NCI-H748 (cell line): ENCODE results near the gene REC114.
"Not testable (repeated sequence)": the region's sequence is repeated elsewhere in the genome, so short reads cannot be mapped to it uniquely, and the experiment has no call there.

Source experiments
- DNase-seq: peaks from one replicate; lab custom pipeline; 2025; ENCODE audit not compliant: unreplicated experiment; lab: John Stamatoyannopoulos, UW

Gene REC114

DNA sequence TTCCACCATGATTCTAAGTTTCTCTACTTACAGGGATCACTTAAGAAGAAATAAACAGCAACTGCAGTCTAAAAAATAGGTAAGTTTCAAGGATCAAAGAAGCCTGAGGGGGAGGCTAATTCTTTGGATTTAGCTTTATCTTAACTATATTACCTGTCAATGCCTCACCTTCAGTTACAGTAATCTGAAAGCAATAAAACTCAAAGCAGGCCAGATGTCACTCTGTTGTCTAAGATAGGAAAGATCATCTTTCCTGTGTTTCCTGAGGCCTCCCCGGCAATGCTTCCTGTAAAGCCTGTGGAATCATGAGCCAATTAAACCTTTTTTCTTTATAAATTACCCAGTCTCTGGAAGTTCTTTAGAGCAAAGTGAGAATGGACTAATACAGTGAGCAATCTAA lies 130.1 kb downstream of the REC114 start:
- no peak for DNase-seq

DNA sequence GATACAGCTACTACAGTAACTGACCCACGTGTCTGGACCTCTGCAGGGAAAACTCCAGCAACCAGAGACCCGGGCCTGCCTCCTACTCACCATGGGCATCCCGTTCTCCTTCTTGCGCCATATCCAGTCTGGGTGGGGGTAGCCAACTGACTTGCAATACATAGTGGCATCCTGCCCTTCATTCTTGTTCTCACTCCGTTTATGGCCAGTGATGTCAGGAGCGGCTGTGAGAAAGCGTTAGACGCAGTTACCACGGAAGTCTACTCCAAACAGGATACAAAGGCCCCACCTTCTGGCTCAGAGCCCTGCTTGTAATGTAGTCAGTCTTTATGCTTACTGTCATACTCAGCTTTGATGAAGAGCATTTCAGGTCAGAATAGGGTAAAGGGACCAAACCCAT lies 130.6 kb downstream of the REC114 start:
- peak; percentile 5 for DNase-seq

DNA sequence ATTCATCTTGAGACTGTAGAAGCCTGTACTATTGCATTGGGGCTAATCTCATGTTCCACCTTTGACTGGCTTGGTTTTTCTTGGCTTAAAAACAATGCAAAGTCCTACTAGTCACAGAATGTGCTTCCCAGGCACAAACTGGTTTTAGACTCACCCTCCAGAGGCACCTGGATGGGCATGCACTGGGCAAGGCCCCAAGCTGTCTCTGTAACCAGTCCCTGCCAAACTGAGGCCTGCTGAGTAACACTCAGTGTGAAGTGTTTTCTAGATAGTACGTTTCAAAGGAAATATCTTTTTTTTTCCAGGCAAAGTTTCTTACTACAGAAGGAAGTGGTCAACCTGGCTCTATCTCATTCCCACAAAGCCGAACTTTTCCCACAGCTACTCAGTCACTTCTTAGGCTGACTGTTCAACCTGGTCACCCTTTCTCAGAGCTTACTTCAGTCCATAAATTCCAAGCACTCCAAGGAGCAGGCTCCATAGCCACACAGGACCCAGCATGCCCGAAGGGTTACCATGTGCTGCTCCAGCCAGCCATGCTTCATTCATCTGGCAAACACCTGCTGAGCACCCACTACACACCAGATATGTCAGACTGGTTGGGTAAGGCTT lies 132.8 kb downstream of the REC114 start:
- DNase-seq, result no peak

DNA sequence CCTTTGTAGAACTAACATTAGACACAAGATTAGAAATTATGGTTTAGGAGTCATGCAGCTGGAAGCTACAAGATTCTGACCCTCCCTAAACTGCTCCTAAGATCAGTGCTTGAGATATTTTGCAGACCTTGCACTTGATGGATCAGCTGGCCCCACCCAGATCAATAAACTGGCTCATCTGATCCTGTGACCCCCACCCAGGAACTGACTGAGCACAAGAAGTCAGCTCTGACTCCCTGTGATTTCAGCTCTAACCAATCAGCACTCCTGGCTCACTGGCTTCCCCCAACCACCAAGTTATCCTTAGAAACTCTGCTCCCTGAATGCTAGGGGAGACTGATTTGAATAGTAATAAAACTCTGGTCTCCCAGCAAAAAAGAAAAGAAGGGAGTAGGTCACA lies 134.6 kb downstream of the REC114 start:
- not testable (repeated sequence) for DNase-seq

DNA sequence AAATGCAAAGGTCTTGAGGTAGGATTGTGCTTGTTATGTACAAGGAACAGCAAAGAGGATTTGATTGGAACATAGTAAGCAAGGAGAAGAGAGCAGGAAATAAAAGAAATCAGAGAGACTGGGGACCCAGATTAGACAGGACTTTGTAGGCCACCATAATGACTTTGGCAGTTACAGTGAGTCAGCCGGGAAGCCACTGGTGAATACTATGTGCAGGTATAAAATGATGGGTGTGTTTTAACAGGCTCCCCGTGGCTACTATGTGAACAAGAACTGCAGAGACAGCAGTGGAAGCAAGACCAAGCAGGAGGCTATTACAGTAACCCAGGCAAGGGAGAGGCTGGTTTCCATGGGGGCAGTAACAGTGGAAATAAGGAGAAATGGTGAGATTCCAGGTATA lies 135.1 kb downstream of the REC114 start:
- no peak for DNase-seq

DNA sequence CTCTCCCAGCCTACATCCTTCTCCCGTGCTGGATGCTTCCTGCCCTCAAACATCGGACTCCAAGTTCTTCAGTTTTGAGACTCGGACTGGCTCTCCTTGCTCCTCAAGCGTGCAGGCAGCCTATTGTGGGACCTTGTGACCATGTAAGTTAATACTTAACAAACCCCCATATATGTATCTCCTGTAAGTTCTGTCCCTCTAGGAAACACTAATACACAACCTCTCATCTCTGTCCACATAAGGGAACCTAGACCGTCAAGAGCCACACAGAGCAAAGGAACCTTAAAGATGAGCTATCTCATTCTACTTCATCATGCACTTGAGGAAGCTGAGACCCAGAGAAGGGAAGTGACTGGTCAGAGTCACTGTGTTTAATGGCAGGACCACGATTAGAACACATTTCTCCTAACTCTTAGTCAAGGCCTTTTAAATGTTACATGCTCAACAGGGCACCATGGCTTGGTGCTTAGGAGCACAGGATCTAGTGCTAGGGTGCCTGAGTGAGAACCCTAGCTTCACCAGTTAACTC lies 140.0 kb downstream of the REC114 start:
- no peak for DNase-seq

DNA sequence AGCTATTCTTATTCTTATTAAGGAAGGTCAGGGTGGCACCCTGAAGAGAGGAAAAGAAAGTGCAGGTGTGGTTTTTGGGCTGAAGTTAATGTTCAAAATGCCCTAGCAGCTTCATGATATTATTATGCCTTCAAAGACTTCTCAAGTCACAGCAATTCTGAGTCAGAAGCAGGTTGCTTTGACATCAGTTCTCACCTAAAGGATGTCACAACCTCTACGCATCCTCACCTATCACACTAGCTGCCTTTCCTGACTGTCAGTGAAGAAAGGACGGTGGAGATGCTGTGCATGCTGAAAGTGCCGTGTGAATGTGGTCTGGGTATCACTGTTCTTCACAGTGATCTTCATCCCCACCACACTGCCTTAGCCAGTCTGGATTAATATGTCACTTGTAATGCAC lies 140.6 kb downstream of the REC114 start:
- no peak for DNase-seq

DNA sequence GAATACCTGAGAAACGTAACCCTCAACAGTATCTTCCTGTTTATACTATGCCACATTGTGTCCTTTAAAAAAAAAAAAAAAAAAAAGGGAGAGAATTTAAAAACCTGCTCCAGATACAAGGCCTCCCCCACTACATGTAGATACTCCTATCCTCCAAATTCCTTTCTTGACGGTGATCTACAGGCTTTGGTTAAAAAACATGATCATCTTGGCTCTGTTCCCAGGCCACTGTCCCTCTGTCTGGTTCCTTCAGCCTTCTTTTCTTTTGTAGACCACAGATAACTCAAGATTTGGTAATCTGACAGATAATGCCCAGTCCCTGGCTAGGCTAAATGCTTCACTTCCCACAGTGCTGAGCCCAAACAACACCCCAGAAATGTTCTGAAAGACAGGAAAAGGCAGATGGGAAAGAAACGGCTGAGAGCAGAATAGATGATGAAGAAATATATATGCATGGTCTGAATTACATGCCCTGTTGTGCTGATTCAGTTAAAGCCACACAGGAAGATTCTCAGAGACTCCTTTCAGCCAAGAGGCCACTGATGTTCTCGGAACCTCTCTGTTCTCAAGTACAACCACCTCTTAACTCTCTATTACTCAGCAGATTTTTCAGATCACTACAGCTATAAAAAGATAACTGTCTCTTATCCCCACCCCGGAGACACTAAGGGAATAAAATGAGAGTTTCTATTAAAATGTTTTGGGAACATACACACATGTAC lies 141.9 kb downstream of the REC114 start:
- DNase-seq, result no peak

DNA sequence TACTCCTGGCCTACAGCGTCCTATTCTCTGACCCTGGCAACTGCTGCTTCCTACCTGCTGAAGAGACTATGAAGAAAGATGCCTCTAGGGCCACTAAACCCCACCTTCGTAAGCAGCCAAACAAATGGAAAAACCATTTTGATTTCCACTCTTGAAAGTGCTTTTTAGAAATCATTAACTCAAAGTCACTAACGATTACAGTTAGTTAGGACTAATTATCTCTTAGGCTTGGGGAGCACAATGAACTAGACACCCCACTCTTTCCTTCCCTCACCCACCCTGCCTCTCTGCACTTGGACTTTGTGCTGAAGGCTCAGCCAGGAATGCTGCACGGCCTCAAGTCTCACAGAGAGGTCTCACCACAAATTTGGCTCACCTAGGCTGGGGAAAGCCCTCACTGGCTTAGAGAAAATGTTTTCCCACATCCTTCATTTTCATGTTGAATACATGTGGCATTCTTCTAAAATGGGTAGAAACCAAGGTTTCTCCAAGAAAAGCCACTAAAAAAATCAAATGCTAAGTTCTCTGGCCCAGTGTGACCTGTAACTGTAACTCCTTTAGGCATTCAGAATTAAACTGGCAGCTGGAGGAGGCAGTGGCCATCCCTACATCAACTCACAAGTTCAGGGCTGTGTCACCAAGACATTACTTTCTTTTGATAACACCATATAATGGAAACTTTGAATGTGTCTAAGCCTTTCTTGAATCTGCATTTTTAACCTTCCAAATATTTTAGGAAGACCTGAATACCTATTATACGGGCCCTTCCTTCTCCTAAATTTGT lies 143.1 kb downstream of the REC114 start:
- DNase-seq, result no peak

DNA sequence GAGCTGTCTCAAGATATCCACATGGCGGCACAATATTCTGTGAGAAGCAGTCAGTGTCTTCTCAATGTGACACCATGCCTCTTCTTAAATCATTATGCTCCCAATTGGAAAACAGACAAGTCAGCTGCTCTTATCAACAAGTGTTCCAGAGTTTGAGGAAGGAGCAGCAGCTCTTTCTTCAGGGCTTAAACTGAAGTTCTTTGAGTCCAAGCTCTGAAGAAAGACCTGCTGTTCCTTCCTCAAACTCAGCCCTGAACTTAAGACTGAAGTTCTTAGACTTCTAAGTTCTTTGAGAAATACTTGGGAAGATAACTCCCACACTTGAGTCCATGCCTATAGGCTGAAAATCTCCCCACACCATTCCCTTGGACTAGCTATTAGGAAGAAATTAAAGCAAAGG lies 146.8 kb downstream of the REC114 start:
- no peak for DNase-seq

DNA sequence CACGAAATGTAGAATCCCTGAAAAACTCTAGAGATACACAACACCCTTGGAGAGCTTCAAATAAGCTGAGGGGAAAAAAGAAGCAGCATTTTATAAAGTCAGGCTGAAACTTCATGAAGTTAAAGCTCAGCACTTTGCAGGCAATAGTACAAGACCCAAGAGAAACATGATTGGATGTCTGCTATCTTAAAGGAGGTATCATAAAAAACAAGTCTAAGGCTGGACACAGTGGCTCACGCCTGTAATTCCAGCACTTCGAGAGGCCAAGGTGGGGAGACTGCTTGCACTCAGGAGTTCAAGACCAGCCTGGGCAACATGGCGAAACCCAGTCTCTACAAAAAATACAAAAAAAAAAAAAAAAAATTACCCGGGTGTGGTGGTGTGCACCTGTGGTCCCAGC lies 147.3 kb downstream of the REC114 start:
- no peak for DNase-seq

DNA sequence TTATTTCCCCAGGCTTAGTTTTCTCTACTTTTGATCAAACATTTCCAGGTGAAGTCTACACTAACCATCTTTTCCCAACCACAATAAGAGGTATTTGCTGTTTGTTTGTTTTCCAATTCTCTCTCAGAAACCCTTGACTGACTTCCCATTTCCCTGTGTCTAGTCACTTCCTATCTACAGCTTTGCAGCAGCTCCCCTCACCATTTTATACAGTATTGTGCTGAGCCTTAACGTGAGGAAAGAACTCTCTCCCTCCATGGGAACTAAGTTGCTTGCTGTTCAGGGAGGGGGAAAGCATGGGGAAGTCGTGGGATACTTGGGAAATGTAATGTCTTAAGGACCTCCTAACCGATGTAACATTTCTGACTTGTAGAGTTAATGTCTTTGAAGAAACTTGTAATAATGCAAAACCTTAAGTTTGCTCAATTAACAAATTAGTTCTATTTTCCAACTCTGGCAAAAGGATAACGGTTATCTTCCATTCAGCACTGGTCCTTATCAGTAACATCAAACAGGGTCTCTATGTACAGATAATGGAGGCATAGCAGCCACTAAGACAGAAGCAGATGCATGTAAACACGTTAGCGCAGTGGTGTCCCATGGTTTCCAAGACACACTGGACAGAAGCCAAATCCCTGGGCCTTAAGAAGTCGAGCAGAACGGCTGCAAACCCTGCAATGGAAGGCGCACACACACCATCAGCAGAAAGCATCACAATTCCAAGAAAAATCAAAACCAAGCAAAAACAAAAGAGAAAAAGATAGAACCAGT lies 150.5 kb downstream of the REC114 start:
- peak; percentile 43 for DNase-seq

DNA sequence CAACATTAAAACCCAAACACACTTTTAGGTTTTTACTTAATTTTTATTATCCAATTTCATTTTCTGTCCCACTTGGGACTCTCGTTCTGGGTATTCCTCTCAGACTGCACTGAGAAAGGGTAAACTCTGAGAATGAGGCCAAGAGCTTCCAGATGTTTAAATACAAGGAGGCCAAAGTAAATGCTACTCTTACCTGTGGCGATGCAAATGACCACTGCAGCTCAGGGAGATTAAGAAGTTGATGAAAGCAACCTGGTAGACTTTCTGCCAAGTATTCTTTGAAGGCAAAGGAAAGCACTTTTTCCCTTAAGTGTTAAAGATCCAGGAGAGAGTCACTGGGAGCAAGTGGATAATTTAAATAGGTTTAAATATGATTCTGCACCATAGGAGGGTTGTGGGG lies 151.1 kb downstream of the REC114 start:
- no peak for DNase-seq

DNA sequence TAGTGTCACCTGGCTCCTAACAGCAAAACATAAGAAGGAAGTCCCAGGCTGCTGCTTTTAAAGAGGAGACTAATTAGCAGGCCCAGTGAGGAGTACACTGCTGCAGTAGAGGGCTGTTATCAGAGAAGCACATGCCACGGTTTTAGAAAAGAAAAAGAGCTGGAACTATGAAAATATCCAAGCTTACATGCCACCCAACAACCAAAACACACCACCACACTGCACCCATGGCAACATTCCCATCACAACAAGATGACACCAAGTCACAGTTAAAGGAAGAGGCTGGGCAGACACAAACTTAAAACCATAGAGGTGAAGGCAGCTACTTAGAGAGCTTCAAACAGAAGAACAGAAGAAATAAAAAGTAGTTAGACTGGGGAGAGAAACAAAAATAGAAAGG lies 153.2 kb downstream of the REC114 start:
- DNase-seq, result no peak

DNA sequence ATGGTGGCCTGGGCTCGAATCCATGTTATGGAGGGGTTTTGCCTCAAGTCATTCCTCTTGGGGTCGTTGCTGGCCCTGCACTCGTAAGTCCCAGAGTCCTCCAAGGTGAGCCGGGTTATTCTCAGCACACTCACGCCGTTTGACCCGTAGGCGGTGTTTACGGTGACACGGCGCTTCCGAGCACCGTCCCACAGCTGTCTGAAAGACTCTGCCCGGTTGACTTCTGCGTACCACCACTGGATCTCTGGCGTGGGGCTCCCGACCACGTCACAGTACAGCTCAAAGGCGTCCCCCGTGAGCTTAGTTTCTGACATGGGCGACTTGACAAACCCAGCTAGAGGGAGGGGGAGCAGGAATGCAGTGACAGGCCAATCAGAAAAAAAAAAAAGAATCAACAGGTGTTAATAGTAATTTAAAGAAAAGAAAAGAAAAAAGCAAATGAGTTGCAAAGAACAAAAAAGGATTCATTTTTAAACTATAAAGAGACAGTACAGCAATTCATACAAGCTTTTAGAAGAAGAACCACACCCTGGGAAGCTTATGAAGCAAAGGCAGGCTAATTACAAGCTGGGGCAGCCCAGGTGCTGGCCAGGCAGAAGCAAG lies 154.2 kb downstream of the REC114 start:
- no peak for DNase-seq

DNA sequence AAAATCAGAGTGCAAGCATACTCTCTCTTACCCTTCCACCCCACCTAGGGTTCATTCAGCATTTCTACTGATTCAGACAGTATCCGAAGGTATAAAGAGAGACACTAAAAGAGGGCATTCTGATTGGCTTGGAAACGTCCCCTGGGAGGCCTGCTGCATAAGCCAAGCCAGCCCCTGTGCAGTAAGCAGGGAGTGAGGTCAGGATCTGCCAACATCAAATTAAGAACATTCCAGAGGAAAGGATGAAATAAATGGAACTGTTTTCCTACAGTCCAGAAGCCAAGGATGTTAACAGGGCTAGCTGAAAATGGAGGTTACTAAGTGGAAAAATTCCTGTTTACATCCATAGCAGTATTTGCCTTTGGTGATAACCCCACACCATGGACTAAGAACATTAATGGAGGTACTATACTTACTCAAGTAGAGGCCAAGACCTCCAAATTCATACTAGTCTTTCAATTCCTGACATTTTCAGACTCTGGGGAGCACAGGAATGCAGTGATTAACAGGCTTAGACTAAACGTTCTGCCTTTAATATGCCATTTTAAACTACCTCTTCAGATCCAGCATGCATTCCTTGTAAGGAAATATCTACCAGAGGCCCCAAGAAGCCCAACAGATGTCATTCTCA lies 155.7 kb downstream of the REC114 start:
- no peak for DNase-seq

DNA sequence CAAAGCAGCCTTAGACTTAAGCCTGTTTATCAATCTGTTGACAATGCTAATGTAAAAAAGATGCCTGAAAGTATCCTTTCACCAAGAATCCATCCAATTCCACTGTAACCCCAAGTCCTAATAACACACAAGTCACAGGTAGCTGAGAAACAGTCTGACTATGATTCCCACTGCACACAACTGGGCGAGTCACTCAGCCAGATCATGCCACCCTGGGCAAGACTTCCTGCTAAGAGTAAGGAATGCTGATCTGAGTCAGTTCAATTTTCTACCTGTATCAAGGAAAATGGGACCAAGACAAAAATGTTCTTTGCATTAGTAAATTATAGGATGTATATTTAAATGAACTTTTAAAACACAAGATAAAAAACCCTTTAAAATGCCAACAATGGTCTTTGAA lies 157.0 kb downstream of the REC114 start:
- DNase-seq, result no peak

DNA sequence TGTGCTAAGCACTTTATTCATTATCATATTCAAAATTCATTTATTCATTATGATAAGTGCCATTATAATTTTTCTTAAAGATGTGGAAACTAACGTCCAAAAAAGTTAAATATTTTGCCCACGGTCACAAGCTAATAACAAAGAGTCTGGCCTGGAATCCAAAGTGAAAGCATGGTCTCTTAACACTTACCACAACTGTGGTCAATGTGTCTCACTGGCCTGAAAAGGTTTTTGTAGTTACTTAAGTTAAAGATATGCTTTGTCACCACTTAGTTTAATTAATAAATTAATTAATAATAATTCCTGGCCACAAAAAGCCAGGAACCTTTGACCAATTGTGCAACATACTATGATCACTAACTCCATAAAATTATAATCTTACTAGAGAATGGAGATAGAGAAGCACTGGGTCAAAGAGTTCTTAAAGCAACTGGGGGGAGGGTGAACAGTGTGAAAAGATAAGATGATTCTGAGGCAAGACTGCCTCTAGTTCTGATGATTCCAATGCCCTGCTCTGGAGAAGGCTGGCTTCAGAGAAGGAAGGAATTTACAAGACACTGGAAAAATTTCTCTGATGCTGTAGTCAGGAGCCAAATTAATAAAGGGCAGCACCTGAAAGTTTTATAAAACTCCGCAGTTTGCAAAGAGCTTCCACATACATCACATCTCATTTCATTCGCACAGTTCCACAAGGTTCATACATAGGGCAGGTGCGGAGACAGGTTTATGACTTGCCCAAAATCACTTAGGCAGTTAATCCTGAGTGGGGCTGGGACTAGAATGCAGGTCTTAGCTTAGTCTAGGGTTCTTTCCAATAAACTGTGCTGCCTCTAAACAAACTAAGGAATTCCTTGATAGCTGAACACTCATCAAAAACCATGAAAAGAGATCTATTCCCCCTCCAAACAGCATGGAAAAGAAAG lies 157.7 kb downstream of the REC114 start:
- DNase-seq, result no peak
